Measurements from ENCODE around the gene STAT5B. TPM values are rescaled to one million over a fixed set of nuclear protein-coding genes. Genes with fewer than 3 reads are reported as not detected.

Gene STAT5B
- total and polyA plus RNA-seq, 10 donors, result 26.4 to 171 (median 101) TPM

GRCh38 chr17:42192189-42193126, 83.7 kb downstream of the STAT5B start:
- Histone ChIP-seq H3K4me1 (peaks cover 23 to 67% (median 44%) of the 10 kb centered on the region in 6 donors), H3K36me3 (peaks cover 0 to 36% (median 8%) of the 10 kb centered on the region in 6 donors), H3K4me3 (peak overlapping the region in 3 of 8 donors; percentile 60 to 84 (median 73)), H3K27me3 (replicated peaks in 1 of 7) (no peaks in the 10 kb centered on the region), H3K27ac (peak overlapping the region in 4 of 8 donors; percentile 88 to 94 (median 94)), H3K9me3 (no peaks in the 10 kb centered on the region)
- 78 to 90% (median 86%) methylated on average over 15 to 23 of the region's 23 CpGs for WGBS, 5 donors
- intact Hi-C loops (cut with DNase I; ENCODE audit: low total_unique reads), result no loop called here
- peak; percentile 77 for DNase-seq
- TF ChIP-seq POLR2AphosphoS5 (IDR thresholded peaks at IDR 0.05), result peak in 1 of 3 donors; percentile 23
- TF ChIP-seq POLR2A (IDR thresholded peaks at IDR 0.05), result no peak
- TF ChIP-seq CTCF (IDR thresholded peaks at IDR 0.05 in 8 of 11, conservative IDR thresholded peaks at IDR 0.05 in 3 of 11), result no peak

GRCh38 chr17:42191275-42191608, 84.9 kb downstream of the STAT5B start:
- intact Hi-C loops (cut with DNase I; ENCODE audit: low total_unique reads), result no loop called here
- Histone ChIP-seq H3K9me3 (no peaks in the 10 kb centered on the region), H3K27ac (no peak overlapping the region), H3K27me3 (replicated peaks in 1 of 7) (no peaks in the 10 kb centered on the region), H3K4me3 (no peak overlapping the region), H3K36me3 (peaks cover 0 to 36% (median 8%) of the 10 kb centered on the region in 6 donors), H3K4me1 (peaks cover 23 to 71% (median 44%) of the 10 kb centered on the region in 6 donors)
- WGBS, 5 donors, result 92 to 99% (median 96%) methylated on average over 5 of the region's 5 CpGs
- no peak for DNase-seq
- TF ChIP-seq POLR2AphosphoS5 (IDR thresholded peaks at IDR 0.05) (no peak), CTCF (IDR thresholded peaks at IDR 0.05 in 8 of 11, conservative IDR thresholded peaks at IDR 0.05 in 3 of 11) (no peak), POLR2A (IDR thresholded peaks at IDR 0.05) (no peak)

- peaks cover 23 to 73% (median 44%) of the 10 kb centered on the region in 6 donors for H3K4me1 ChIP-seq
- H3K9me3 ChIP-seq, result no peaks in the 10 kb centered on the region
- TF ChIP-seq POLR2AphosphoS5 (IDR thresholded peaks at IDR 0.05), result peak in 2 of 3 donors; percentile 12 to 36
- no peak for TF ChIP-seq POLR2A (IDR thresholded peaks at IDR 0.05)
- no peak for TF ChIP-seq CTCF (IDR thresholded peaks at IDR 0.05 in 8 of 11, conservative IDR thresholded peaks at IDR 0.05 in 3 of 11)
- no peak overlapping the region for H3K4me3 ChIP-seq
- H3K27me3 ChIP-seq (replicated peaks in 1 of 7), result no peaks in the 10 kb centered on the region
- WGBS, 5 donors, result 86 to 94% (median 88%) methylated on average over 5 to 17 of the region's 17 CpGs
- intact Hi-C loops (cut with DNase I; ENCODE audit: low total_unique reads), result no loop called here
- peak overlapping the region in 1 of 8 donors; percentile 66 for H3K27ac ChIP-seq
- H3K36me3 ChIP-seq, result peaks cover 0 to 36% (median 8%) of the 10 kb centered on the region in 6 donors
- DNase-seq, result no peak
These were observed 85.5 kb downstream of the STAT5B start for GRCh38 chr17:42190491-42191274.
